Stimulated activated CD4-positive, alpha-beta T cell treated with anti-CD3 and anti-CD28 coated beads, Interleukin-15, amount 100 ng/mL, for 24 hours (primary cell): ENCODE results near the gene ACBD6.

Experiments used
- DNase-seq: peaks from one replicate; pipeline ENCODE4 v3.0.0-alpha.2; 2020

ACBD6 gene

DNA sequence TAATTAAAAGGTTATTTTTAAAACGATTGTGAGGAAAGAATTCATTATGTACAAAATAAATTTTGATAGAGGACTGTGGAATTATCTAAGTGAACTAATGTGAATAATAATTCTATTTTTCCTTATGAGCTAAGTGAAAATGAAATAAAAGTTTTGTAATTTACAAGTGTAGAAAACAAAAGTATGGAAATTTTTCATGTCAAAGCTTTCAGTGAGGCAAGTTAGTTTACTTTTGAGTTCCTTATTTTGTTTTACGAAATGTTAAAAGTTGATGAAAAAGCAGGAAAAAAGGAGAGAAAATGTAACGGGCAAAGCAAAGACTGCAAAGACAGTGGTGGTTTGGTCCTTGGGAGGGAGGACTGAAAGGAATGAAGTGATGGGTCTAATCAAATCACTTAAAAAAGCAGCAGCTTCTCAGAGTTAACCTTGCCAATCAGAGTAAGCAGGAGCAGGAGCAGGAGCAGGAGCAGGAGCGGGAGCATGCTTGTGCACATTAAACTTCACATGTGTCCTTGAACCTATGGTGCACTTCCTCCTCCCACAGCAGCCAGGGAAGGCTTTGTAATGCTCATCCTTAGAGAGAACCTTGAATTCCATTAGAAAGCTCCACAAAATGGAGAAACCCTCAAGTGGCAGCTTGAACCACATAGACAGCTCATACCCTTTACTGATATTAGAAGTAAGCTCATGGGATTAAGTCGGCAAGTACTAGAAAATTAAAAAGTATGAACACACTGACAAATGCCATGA is 139.0 kb downstream of the ACBD6 start:
- no peak for DNase-seq

DNA sequence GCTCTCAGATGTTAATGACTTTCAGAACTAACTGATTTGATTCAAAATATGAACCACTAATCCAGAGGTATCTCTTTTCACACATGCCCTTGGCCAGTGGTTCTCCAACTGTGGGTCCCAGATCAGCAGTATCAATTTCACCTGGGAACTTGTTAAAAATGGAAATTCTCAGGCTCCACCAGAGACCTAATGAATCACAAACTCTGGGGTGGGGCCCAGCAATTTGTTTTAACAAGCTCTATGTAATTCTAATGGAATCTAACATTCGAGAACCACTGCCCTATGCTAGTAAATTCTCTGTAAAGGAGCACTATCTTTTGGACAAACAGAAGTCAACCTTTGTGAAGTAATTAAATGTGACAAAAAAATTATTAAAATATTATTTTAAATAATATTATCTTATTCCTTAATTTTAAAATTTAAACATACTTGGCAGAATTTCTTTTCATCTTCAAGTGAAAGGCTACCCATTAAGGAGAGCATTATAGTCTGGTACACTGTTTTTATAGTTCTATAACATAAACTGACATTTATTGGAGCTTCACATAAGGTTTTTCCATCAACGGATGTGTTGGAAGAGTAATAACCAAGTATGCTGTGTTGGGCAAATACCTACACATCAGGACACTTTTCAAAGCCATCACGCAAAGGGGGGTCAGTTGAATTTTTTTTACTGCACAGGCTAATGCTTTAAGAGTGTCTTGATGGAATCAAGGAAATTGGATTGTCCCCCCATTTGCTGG is 141.9 kb downstream of the ACBD6 start:
- no peak for DNase-seq

DNA sequence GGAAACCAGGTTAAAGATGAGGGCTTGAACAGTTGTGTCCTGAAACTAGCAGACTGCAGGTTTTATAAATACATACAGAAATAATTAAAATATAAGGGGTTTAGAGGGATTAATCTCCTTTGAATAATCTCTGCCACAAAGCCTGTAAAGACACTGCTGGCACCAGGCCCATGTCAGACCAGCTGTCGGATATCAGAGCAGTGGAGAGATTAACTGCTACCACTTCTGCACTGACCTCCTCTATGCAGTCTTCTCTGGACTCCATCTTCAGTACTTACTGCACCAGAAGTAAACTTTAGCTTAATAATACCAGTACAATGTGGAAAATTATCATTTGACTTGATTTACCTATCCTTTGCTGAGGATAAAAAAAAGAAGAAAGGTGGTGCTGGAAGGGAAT is 143.7 kb downstream of the ACBD6 start:
- DNase-seq = no peak

DNA sequence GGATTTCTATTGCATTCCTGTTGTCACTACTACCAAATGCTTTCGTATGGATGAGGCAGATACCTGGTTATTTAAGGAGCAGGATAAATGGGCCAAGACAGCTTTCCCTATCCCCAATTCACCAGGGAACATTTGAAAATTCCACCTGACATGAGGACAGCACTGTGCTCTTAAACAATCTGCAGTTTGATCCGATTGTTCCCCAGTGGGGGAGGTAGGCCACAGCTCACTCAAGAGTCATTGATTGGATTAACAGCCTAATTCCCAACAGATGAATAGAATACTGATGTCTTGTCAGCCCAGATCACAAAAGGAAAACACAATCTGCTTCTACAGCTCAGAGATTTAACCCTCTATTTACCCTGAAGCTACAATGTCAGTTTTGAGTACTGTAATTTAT is 148.4 kb downstream of the ACBD6 start:
- no peak for DNase-seq

DNA sequence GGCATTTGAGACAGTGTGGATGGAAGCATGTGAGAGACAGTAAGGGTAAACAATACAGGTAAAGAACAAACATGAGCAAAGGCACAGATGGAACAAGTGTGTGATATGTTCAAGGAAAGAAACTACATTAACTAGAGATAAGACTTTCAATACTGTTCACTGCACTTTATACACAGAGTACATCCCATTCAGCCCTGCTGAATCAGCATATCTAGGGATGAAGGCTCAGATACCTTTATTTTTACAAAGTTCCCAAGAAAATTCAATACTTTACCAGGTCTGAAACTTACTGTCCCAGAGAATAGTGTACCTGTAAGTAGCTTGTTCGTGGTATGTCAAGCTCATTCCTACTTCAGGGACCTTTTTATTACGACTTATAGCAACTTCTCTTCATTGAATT is 149.8 kb downstream of the ACBD6 start:
- DNase-seq = no peak

DNA sequence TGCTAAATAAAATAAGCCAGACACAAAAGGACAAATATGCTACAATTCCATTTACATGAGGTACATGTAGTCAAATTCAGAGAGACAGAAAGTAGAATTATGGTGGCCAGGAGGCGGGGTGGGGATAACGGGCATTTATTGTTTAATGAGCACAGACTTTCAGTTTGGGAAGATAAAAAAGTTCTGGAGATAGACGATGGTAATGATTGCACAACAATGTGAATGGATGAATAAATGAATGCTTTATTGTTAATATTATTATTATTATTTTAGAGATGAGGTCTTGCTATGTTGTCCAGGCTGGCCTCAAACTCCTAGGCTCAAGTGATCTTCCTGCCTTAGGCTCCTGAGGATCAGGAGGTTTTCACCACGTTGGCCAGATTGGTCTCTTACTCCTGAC is 150.4 kb downstream of the ACBD6 start:
- DNase-seq = no peak

DNA sequence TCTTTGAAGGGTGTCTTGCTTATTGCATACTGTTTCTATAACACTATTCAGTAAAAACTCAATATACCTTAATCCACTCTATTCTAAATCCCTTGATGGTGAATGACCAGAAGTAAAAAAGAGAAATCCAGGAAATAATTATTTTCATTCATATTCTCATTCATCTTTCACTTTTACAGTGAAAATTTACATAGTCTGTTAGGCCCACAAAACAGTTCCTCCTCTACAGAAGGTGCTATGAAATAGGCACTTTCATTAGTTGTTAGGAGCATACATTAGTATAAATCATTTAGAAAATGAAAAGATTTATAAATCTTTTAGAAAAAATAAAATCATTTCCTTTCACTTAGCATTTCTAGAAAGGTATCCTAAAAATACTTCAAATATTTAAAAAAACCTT is 157.2 kb downstream of the ACBD6 start:
- DNase-seq = no peak

DNA sequence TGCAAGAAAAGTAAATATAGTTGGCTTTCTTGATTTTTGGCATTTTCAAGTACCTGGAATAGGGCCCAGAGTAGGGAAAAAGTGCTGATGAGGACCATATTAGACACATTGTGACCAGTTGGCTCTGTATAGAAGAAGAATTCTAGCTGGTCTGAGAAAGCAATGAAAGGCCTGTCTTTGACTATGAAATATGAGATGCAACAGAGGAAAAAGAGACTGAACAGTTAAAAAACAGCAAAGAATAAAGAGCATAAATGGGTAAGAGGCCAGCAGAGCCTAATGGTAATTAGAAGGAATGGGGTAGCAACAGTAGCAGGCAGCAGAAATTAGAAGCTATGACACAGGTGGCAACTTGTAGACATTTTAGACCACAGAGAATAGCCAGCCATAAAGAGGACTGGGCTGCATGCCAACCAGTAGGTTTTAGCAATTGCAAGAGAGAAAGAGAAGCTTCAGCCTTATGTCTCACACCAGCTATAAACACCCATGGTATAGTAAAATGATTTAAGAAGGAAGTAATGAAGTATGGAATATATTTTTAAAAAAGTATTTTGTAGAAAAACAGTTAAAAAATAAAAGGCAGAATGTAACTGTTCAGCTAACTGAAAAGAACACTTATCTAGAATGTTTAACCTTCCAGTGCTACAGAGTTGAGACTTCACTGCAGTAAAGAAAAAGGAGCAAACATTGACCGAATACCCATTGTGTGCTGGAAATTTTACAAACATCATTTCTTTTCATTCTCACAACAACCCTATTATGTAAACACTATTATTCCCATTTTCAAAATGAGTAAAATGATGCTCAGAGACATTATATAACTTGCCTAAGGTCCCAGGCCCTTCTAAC is 158.2 kb downstream of the ACBD6 start:
- DNase-seq = no peak

DNA sequence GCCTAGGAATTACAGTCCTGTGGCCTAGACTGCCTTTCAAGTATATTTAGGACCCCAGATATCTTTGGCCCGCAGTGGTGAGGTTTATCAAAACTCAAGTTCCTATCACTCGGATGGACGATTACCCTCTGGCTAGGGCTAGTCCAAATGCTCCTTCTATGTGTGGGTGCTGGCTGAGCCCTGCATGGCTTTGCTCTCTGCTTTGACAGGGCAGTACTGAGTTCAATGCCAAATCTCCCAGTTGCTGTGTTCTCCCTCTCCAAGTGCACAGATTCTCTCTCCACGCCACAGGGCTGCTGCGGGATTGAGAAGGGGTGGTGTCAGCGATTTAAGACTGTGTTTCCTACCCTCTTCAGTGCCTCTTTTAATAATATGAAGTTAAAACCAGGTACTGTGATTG is 175.3 kb downstream of the ACBD6 start:
- no peak for DNase-seq

DNA sequence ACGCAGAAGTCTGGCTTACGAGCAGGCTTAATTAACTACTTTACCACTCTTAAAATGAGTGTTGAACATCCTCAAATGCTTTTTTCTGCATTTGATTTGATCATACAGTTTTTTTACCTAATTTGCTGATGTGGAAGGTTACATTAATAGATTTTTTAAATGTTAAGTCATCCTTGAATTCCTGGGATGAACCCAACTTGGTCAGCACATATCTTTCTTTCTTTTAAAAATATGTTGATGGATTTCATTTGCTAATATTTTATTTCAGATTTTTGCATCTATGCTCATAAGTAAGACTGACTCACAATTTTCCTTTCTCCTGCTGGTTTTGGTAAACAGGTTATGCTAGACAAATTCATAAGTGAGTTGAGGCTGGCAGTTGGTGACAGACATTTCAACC is 189.5 kb downstream of the ACBD6 start:
- no peak for DNase-seq

DNA sequence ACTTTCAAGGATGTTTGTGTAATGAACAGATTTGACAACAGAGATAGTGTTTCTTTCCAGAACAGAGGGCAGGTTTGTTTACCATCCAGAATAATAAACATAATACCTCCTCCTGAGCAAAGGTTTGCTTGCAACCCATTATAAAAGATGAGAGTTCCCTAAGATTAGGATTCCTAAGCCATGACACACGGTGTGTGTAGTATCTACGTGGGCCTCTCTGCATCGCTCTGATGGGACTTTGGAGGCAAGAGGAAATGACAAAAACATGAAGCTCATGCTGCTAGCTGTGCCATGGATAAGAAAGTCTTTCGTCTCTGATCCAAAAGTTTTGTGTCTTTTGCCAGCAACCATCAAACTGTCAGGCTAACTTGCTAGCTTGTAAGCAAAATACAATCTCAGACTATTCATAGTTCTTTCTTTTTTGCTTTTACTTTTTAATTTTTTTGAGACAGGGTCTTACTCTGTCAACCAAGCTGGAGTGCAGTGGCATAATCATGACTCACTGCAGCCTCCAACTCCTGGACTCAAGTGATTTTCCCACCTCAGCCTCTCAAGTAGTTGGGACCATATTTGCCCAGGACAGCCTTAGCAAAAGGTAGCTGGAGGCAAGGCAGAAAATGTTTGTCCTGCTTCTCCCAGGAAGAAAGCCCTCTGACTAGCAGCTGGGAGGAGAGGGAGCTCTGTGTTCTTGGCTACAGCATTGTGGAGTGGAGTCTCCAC is 191.2 kb downstream of the ACBD6 start:
- no peak for DNase-seq

DNA sequence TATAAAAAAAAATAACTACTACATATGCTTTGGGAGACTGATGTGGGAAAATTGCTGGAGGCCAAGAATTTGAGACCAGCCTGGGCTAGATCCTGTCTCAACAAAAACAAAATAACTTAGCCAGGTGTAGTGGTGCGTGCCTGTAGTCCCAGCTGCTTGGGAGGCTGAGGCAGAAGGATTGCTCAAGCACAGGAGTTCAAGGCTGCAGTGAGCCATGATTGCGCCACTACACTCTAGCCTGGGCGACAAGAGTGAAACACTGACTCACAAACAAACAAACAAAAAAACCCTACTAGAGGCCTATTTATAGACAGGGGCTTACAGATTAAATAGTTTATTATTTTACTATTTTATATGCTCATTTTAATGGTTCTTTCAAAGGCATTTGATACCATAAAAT is 192.3 kb downstream of the ACBD6 start:
- DNase-seq = no peak

DNA sequence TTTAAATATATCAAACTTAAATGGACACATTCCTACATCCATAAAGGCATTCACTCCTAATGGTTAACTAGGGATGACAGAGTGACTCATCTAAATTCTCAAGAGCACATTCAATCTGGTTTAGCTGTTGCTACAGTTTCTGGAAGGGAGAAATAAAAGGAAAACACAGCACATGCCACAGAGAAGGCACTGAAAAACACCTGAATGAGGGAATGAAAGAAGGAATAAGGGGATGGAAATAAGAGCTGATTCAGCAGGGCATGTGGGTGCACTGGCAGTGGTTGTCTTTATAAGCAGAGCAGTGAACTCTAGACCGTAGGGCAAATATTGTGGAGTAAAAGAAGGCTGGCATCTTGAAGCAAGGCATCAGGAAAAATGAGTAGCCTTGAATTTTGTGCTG is 193.0 kb downstream of the ACBD6 start:
- no peak for DNase-seq

DNA sequence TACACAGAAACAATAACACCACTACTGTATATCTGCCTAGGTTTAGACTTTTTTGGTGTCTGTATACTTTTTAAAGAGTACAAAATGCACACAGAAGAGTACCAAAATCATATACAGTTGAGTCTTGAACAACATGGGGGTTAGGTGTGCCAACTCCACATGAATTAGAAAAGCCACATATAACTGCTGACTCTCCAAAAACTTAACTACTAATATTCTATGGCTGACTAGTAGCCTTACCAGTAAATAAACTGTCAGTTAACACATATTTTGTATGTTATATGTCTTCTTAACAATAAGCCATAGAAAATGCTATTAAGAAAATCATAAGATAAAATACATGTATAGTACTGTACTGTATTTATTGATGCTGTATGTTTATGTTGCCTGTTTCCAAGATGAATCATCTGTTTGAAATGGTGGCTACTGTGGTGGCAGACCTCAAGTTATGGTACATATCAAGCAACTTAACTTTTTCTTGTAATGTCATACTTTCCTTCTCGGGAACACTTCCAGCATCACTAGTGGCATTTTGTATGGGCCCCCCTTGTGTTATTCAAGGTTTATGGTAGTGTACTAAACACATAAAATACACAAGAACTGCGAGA is 201.1 kb downstream of the ACBD6 start:
- DNase-seq = no peak

DNA sequence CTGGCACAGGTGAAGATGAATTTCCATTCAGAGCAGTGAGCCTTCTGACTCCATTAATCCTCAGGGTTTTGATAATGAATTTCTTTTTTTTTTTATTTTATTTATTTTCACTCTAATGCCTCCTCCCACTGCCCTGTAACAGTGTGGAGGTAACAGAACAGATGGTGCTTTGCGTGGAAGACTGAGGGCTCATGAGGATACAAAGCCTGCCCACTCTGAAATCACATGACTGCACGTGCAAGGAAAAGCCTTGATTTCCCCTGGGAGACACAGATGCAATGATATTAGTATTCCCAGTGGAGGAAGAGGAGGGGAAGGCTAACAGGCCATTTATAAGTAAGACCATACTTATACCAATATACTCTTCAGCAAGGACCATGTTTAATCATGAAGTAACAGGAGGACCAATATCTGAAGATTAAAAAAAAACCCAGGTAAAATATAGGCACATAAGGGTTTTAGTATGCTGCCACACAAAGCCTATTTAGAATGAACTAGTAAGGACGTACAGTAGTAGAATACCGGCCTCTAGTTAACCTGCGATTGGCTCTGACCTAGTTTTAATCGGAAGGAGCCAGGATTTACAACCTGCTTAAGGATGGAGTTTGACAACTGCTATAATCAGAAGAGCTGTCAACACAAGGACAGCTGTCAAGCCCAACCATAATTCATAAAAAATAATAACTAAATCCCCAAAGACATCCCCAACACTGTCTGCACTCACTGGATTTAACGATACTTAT is 202.7 kb downstream of the ACBD6 start:
- DNase-seq = no peak

DNA sequence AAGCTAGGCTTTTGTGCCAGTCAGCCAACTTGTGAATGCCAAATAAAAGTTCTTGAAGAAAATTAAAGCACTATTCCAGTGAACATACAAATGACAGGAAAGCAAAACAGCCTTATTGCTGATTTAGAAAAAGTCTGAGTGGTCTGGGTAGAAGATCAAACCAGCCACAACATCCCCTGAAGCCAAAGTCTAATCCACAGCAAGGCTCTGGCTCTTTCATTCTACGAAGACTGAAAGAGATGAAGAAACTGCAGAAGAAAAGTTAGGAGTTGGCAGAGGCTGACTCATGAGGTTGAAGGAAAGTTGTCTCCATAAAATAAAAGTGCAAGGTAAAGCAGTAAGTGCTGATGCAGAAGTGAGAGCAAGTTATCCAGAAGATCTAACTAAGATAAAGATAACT is 206.4 kb downstream of the ACBD6 start:
- DNase-seq = no peak

DNA sequence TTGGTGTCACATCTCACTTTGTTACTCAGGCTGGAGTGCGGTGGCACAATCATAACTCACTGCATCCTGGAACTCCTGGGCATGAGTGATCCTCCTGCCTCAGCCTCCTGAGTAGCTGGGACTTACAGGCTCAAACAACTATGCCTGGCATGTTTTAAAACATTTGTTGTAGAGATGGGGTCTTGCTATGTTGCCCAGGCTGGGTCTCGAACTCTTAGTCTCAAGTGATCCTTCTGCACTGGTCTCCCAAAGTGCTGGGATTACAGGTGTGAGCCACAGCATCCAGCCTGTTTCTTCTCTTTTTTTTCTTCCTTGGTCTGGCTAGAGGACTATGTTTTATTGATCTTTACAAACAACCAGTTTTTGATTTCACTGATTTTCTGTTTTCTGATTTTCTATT is 207.7 kb downstream of the ACBD6 start:
- no peak for DNase-seq

DNA sequence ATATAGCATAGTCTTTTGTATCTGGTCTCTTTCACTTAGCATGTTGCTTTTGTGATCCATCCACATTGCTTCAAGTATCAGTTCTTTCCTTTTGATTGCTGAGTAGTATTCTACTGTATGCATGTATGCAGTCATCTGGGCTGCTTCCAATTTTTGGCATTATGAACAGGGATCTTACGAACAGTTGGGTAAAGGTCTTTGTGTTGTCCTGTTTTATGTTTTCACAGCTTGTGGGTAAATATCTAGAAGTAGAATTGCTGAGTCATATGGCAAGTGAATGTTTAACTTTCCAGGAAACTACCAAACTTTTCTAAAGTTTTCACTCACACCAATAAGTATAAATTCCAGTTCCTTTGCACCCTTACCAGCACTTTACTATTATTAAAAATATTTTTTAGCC is 211.4 kb downstream of the ACBD6 start:
- no peak for DNase-seq

DNA sequence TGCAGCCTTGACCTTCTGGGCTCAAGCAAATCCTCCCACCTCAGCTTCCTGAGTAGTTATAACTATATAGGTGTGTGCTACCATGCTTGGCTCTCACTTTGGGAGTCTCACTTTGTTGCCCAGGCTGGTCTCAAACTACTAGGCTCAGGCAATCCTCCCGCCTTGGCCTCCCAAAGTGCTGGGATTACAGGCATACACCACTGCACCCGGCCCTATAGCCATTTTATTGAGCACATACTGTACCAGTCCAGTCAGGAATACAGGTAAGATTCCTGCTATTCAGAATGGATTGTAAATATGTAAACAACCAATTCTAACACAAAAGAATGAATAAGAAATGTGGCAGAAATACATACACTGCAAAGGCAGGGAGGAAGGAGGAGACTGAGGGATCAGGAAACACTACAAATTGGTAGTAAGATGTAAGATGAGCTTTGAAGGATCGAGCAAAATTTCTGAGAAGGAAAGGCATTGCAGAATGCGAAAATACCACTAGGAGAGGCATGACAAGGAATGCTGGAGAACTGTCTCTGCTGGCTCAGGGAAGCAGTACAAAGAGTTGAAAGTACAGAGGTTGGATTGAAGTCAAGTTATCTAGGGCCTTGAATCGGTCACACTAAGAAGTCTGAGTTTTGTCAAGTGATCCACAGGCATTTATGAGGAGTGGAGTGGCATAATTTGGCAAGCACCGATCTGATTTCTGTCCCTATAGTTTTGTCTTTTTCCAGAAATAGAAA is 211.9 kb downstream of the ACBD6 start:
- no peak for DNase-seq

DNA sequence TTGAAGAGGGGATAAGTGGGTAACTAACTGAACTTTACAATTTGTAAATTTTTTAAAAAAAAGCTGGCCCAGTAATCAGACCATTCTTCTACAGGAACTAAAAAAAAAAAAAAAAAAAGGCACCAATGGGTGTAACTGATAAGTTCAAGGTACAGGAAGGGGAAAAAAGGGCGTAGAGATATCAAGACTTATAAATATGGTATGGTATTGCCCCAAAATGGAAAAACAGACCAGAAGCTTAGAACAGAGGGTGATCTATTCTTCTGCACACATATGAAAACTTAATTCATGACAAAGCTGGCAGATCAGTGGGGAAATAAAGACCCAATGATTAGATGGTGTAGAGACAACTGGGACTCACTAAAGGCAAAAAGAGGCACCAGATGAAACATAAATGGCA is 213.4 kb downstream of the ACBD6 start:
- DNase-seq = no peak
